ENCODE results near the gene NR5A2. TPM values are rescaled to one million over a fixed set of nuclear protein-coding genes. Genes with fewer than 3 reads are reported as not detected.
A peak's percentile ranks its signal among the peaks of the same experiment; 100 is the strongest.

Gene NR5A2
- total RNA-seq, 2 donors from 2014 or later, result 51.1 to 53.6 TPM

- DNase-seq, result no peak
- intact Hi-C loops (cut with DNase I, micrococcal nuclease), result no loop called here
These were observed 76.6 kb downstream of the NR5A2 start for GRCh38 chr1:200103966-200104583.

GRCh38 chr1:200107004-200107470 is 79.5 kb downstream of the NR5A2 start:
- intact Hi-C loops (cut with DNase I, micrococcal nuclease), result no loop called here
- no peak for DNase-seq
- ATAC-seq, result no peak

More at GRCh38 chr1:200103966-200104583, 76.6 kb downstream of the NR5A2 start:
- peak; percentile 54 for ATAC-seq

- intact Hi-C loops (cut with DNase I, micrococcal nuclease), result no loop called here
- DNase-seq (peak; percentile 35 to 54), ATAC-seq (peak; percentile 78)
These were observed 81.1 kb downstream of the NR5A2 start for GRCh38 chr1:200108659-200109058.

GRCh38 chr1:200112290-200112689 is 84.8 kb downstream of the NR5A2 start:
- intact Hi-C loops (cut with DNase I, micrococcal nuclease), result no loop called here
- no peak for ATAC-seq
- no peak for DNase-seq

- ATAC-seq (peak; percentile 88), DNase-seq (no peak)
- intact Hi-C loops (cut with DNase I, micrococcal nuclease), result no loop called here
These were observed 88.0 kb downstream of the NR5A2 start for GRCh38 chr1:200115532-200115931.

GRCh38 chr1:200116324-200116723 is 88.8 kb downstream of the NR5A2 start:
- ATAC-seq (no peak), DNase-seq (no peak)
- intact Hi-C loops (cut with DNase I, micrococcal nuclease), result no loop called here

GRCh38 chr1:200118779-200119505 is 91.4 kb downstream of the NR5A2 start:
- intact Hi-C loops (cut with DNase I, micrococcal nuclease), result no loop called here
- DNase-seq, result no peak
- ATAC-seq, result no peak

GRCh38 chr1:200121421-200121820 is 93.9 kb downstream of the NR5A2 start:
- no peak for ATAC-seq
- no peak for DNase-seq
- intact Hi-C loops (cut with DNase I, micrococcal nuclease), result no loop called here

GRCh38 chr1:200124309-200124708 is 96.8 kb downstream of the NR5A2 start:
- DNase-seq, result no peak
- intact Hi-C loops (cut with DNase I, micrococcal nuclease), result no loop called here
- no peak for ATAC-seq

- intact Hi-C loops (cut with DNase I, micrococcal nuclease), result no loop called here
- ATAC-seq, result no peak
These were observed 100.6 kb downstream of the NR5A2 start for GRCh38 chr1:200128081-200128480.

GRCh38 chr1:200128944-200129879 is 101.7 kb downstream of the NR5A2 start:
- intact Hi-C loops (cut with DNase I, micrococcal nuclease), result no loop called here
- no peak for DNase-seq
- ATAC-seq, result no peak

More at GRCh38 chr1:200128081-200128480, 100.6 kb downstream of the NR5A2 start:
- DNase-seq, result no peak

GRCh38 chr1:200130552-200130951 is 103.0 kb downstream of the NR5A2 start:
- intact Hi-C loops (cut with DNase I, micrococcal nuclease), result no loop called here
- ATAC-seq (peak; percentile 63), DNase-seq (no peak)

GRCh38 chr1:200131551-200132125 is 104.1 kb downstream of the NR5A2 start:
- ATAC-seq, result peak; percentile 89
- intact Hi-C loops (cut with DNase I, micrococcal nuclease), result no loop called here

GRCh38 chr1:200133123-200133522 is 105.6 kb downstream of the NR5A2 start:
- intact Hi-C loops (cut with DNase I, micrococcal nuclease), result no loop called here
- ATAC-seq, result no peak
- no peak for DNase-seq

More at GRCh38 chr1:200131551-200132125, 104.1 kb downstream of the NR5A2 start:
- no peak for DNase-seq

GRCh38 chr1:200134116-200134515 is 106.6 kb downstream of the NR5A2 start:
- no peak for ATAC-seq
- intact Hi-C loops (cut with DNase I, micrococcal nuclease), result no loop called here
- no peak for DNase-seq

- no peak for DNase-seq
- ATAC-seq, result no peak
- intact Hi-C loops (cut with DNase I, micrococcal nuclease), result no loop called here
These were observed 108.9 kb downstream of the NR5A2 start for GRCh38 chr1:200136384-200136783.

GRCh38 chr1:200139661-200140250 is 112.2 kb downstream of the NR5A2 start:
- no peak for DNase-seq
- peak; percentile 74 for ATAC-seq
- intact Hi-C loops (cut with DNase I, micrococcal nuclease), result no loop called here

- intact Hi-C loops (cut with DNase I, micrococcal nuclease), result no loop called here
- ATAC-seq, result no peak
- no peak for DNase-seq
These were observed 115.8 kb downstream of the NR5A2 start for GRCh38 chr1:200143347-200143746.

GRCh38 chr1:200146100-200146499 is 118.6 kb downstream of the NR5A2 start:
- no peak for DNase-seq
- intact Hi-C loops (cut with DNase I, micrococcal nuclease), result no loop called here
- ATAC-seq, result no peak

Data from left colon (tissue), 2 donors.